ENCODE measurements around the gene NOP56. TPM values are rescaled to one million over a fixed set of nuclear protein-coding genes. Genes with fewer than 3 reads are reported as not detected.

Gene NOP56
- total and polyA plus RNA-seq, 2 of the 4 experiments (the other 2 are of a cell fraction) = 189 to 231 TPM

DNA sequence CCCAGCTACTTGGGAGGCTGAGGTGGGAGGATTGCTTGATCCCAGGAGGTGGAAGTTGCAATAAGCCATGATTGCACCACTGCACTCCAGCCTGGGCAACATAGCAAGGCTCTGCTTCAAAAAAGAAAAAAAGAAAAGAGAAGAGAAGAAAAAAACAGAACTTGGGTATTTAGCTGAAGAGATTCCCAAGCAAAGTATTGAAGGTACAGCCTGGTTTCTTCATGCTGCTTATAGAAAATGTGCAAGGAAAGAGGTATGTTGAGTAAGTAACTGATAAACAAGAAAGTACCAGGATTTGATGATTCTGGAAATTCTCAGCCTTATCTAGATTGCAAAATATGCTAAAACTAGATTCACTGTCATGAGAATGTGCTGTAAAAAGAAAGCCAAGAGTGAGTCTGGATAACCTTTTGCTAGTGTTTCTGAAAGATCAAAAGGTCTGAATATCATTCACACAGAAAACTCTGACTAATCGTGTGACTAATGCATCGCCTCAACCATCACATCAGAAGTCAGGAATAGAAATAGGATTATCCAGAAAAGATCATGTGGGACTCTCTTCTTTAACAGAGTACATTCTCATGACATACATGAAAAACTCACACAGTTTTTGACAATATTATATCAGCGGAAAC lies 32.4 kb upstream of the NOP56 start:
- Histone ChIP-seq H3K27ac (ENCODE audit: insufficient read depth, low read length) (no peak overlapping the region), H3K36me3 (ENCODE audit: control insufficient read depth, insufficient read depth, low read length) (no peaks in the 10 kb centered on the region), H3K18ac (ENCODE audit: low read depth, low read length) (no peak overlapping the region), H2AK9ac (replicated peaks; ENCODE audit: low read depth, low read length, poor library complexity) (no peak overlapping the region), H3K9me3 (ENCODE audit: control insufficient read depth, insufficient read depth, low read length) (peaks cover 2% of the 10 kb centered on the region; the same call in 1 of the 2 replicates), H4K91ac (ENCODE audit: insufficient read depth, low read depth, low read length) (no peak overlapping the region), H2BK5ac (ENCODE audit: low read depth, low read length, poor library complexity, severe bottlenecking) (no peak overlapping the region), H3K14ac (replicated peaks; ENCODE audit: low read depth, low read length) (no peak overlapping the region), H3K79me1 (ENCODE audit: low read depth in 1 of 2, low read length in 2 of 2) (no peaks in the 10 kb centered on the region), H2BK15ac (ENCODE audit: low read depth, low read length) (no peak overlapping the region), H4K20me1 (ENCODE audit: insufficient read depth, low read length) (no peaks in the 10 kb centered on the region), H3K4me2 (ENCODE audit: low read depth, low read length) (no peak overlapping the region), H3K27me3 (ENCODE audit: control insufficient read depth, insufficient read depth, low read length) (peaks cover 4% of the 10 kb centered on the region), H3K4me3 (ENCODE audit: insufficient read depth, low read depth, low read length) (no peak overlapping the region), H2AK5ac (ENCODE audit: low read depth, low read length) (no peak overlapping the region), H2BK20ac (ENCODE audit: low read depth, low read length) (no peak overlapping the region), H3K4ac (ENCODE audit: low read depth, low read length) (no peak overlapping the region), H3K9me1 (ENCODE audit: insufficient read depth, low read length) (no peaks in the 10 kb centered on the region), H4K5ac (ENCODE audit: low read depth, low read length) (no peak overlapping the region), H3K56ac (ENCODE audit: extremely low read depth, insufficient read depth, low read length) (no peak overlapping the region), H3K9ac (ENCODE audit: low read depth, low read length) (no peak overlapping the region), H4K8ac (ENCODE audit: low read depth in 2 of 2, low read length in 2 of 2) (no peak overlapping the region), H2BK120ac (ENCODE audit: low read depth, low read length) (no peak overlapping the region), H2AFZ (replicated peaks; ENCODE audit: low read length, poor library complexity) (no peak overlapping the region), H3K4me1 (ENCODE audit: control insufficient read depth, insufficient read depth, low read length) (no peaks in the 10 kb centered on the region), H3K23ac (ENCODE audit: low read depth, low read length) (no peak overlapping the region)
- intact Hi-C loops (cut with micrococcal nuclease) = no loop called here
- in situ Hi-C loops (cut with MboI; ENCODE audit: low sequenced_read_pairs) = no loop called here
- ATAC-seq (ENCODE audit: low read depth) = no peak
- no CpG with 5 or more reads among the region's 3 CpGs for WGBS, 2 experiments (ENCODE audit: extremely low coverage in 2 of 2, insufficient read length in 1 of 2)
- TF ChIP-seq SMC3 (IDR thresholded peaks at IDR 0.05; ENCODE audit: low read depth, low read length) = no peak
- CTCF ChIA-PET = no interaction called here
- DNase-seq = peak; percentile 15
- no TSS peak for BruUV-seq (replicated peaks)
- dilution Hi-C loops (cut with HindIII; ENCODE audit: low sequenced_read_pairs, unreplicated experiment) = no loop called here
- POLR2A ChIA-PET (ENCODE audit: unreplicated experiment) = no interaction called here
